CD4-positive, alpha-beta T cell (primary cell): ENCODE results near the gene ANKS1B. TPM values are rescaled to one million over a fixed set of nuclear protein-coding genes. Genes with fewer than 3 reads are reported as not detected.

ENCODE experiments used
- ATAC-seq: fragments of 200-7000 bp; cut with Tn5 transposase; one replicate; pipeline ENCODE4 v1.10.0; 2022; ENCODE audit warnings: mild to moderate bottlenecking; ENCODE audit not compliant: poor library complexity
- CTCF ChIA-PET: fragments of 350-600 bp; sonication (Branson Sonifier 250); formaldehyde crosslinking; loops from one replicate; lab custom pipeline; 2021; ENCODE audit warnings: antibody characterized with exemption, inconsistent platforms; lab: Charles Lee
- POLR2A ChIA-PET: fragments of 350-600 bp; sonication (Branson Sonifier 250); formaldehyde crosslinking; loops from one replicate; lab custom pipeline; 2021; ENCODE audit warnings: antibody characterized with exemption, inconsistent platforms; lab: Charles Lee
- DNase-seq, 14 experiments: peaks; one replicate each; pipeline ENCODE4 v3.0.0-alpha.2; 2013 to 2020; ENCODE audit warnings: mixed read lengths in 2 of 14
- H3K27ac ChIP-seq, 2 donors: one replicate each; pipeline versions ENCODE4 v1.5.1 to v1.7.0; 2013; ENCODE audit warnings: low read length in 2 of 2, low read depth in 1 of 2, mild to moderate bottlenecking in 1 of 2
- H3K27me3 ChIP-seq, 2 experiments: 1 replicate in 1 of 2; 2 replicates in 1 of 2; pipeline versions ENCODE4 v1.6.1 to v1.7.0; 2013; ENCODE audit warnings: low read length in 2 of 2, control low read depth in 1 of 2, mild to moderate bottlenecking in 1 of 2, moderate library complexity in 1 of 2; ENCODE audit not compliant: insufficient read depth in 2 of 2, control insufficient read depth in 1 of 2
- H3K36me3 ChIP-seq: one replicate; pipeline ENCODE4 v1.6.1; 2013; ENCODE audit warnings: low read length, control low read depth; ENCODE audit not compliant: insufficient read depth
- H3K4me1 ChIP-seq: one replicate; pipeline ENCODE4 v1.6.1; 2013; ENCODE audit warnings: low read length, control low read depth; ENCODE audit not compliant: insufficient read depth
- H3K4me3 ChIP-seq: one replicate; pipeline ENCODE4 v1.5.1; 2013; ENCODE audit warnings: mild to moderate bottlenecking, low read length, moderate library complexity
- H3K9me3 ChIP-seq, 2 experiments: 1 replicate in 1 of 2; 2 replicates in 1 of 2; pipeline versions ENCODE4 v1.6.1 to v1.7.0; 2013; ENCODE audit warnings: low read length in 2 of 2, mild to moderate bottlenecking in 2 of 2, control low read depth in 1 of 2, moderate library complexity in 1 of 2; ENCODE audit not compliant: control insufficient read depth in 1 of 2, insufficient read depth in 1 of 2
- H3K27ac Mint-ChIP-seq: one replicate; pipeline ENCODE4 v1.8.0; 2020; ENCODE audit warnings: mixed read lengths
- H3K27me3 Mint-ChIP-seq: one replicate; pipeline ENCODE4 v1.8.0; 2021; ENCODE audit warnings: mixed read lengths
- H3K36me3 Mint-ChIP-seq: one replicate; pipeline ENCODE4 v1.8.0; 2021; ENCODE audit warnings: low read depth, mixed read lengths
- H3K4me1 Mint-ChIP-seq: one replicate; pipeline ENCODE4 v1.8.0; 2021; ENCODE audit warnings: low read depth, mixed read lengths
- H3K4me3 Mint-ChIP-seq: one replicate; pipeline ENCODE4 v1.8.0; 2020; ENCODE audit warnings: mild to moderate bottlenecking, mixed read lengths
- H3K9me3 Mint-ChIP-seq: one replicate; pipeline ENCODE4 v1.8.0; 2020; ENCODE audit warnings: mixed read lengths
- intact Hi-C, 2 experiments: fragments of 100-400 bp; cut with DNase I in 1 of 2; cut with micrococcal nuclease in 1 of 2; formaldehyde crosslinking; loops; one replicate each; pipeline versions ENCODE4 v1.15.1 to v1.9.0; 2023 to 2025; cut with DNase I, micrococcal nuclease
- total RNA-seq, 174 experiments: library from RNA in 2 of 174; stranded (reverse) in 2 of 174; gene quantifications; one replicate each; pipeline ENCODE4 v1.2.3 and lab custom pipeline; 2021 to 2026
- TF ChIP-seq, protein P1 (sequence below): fragments of 200-600 bp; IDR thresholded peaks from one replicate; pipeline ENCODE4 v1.8.0; 2022; ENCODE audit warnings: antibody characterized with exemption, mild to moderate bottlenecking

ANKS1B gene
- total RNA-seq, 2 experiments from 2014 or later = 0.16 to 1.1 TPM

DNA sequence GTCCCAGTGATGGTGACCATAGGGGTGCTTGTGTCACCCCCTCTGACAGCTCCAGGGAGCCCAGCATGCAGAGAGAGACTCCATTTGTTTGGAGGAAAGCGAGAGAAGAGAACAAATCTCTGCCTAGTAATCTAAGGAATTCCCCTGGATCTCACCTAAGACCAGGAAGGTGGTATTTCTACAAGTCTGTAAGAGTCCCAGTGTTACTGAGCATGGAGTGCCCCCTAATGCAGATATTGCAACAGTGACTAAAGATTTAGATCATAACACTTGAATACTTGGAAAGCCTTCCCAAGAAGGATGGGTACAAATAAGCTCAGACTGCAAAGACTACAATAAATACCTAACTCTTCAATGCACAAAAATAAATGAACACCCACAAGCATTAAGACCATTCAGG lies 697.6 kb downstream of the ANKS1B start:
- ChIA-PET CTCF (no interaction called here), POLR2A (no interaction called here)
- ATAC-seq (no peak), DNase-seq (no peak)
- H3K27me3 ChIP-seq = no peaks in the 10 kb centered on the region
- Mint-ChIP-seq H3K9me3 (peaks cover 19% of the 10 kb centered on the region), H3K4me1 (no peaks in the 10 kb centered on the region), H3K27ac (no peak overlapping the region), H3K36me3 (no peaks in the 10 kb centered on the region), H3K27me3 (no peaks in the 10 kb centered on the region), H3K4me3 (no peak overlapping the region)
- H3K27ac ChIP-seq = no peak overlapping the region
- TF ChIP-seq, protein P1, sequence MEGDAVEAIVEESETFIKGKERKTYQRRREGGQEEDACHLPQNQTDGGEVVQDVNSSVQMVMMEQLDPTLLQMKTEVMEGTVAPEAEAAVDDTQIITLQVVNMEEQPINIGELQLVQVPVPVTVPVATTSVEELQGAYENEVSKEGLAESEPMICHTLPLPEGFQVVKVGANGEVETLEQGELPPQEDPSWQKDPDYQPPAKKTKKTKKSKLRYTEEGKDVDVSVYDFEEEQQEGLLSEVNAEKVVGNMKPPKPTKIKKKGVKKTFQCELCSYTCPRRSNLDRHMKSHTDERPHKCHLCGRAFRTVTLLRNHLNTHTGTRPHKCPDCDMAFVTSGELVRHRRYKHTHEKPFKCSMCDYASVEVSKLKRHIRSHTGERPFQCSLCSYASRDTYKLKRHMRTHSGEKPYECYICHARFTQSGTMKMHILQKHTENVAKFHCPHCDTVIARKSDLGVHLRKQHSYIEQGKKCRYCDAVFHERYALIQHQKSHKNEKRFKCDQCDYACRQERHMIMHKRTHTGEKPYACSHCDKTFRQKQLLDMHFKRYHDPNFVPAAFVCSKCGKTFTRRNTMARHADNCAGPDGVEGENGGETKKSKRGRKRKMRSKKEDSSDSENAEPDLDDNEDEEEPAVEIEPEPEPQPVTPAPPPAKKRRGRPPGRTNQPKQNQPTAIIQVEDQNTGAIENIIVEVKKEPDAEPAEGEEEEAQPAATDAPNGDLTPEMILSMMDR = no peak
- no peaks in the 10 kb centered on the region for H3K9me3 ChIP-seq
- no peak overlapping the region for H3K4me3 ChIP-seq
- H3K4me1 ChIP-seq = no peaks in the 10 kb centered on the region
- H3K36me3 ChIP-seq = no peaks in the 10 kb centered on the region
- intact Hi-C loops = no loop called here

DNA sequence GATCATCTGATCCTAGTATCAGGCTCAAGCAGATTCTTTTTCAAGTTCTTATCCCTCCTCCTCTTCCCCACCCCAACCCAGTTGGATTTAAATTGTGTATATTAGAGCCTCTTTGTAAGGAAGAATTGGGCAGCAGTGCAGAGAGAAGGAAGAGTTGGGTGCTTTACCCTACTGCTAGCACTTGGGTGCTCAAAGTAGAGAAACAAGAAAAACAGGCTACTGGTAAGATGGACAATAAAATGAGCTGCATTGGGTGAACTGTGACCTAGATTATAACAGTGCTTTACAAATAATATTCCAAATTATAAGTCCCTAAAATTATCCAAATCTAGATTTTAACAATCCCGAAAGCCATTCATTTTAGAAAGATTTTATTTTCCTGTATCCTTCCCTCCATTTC lies 700.6 kb downstream of the ANKS1B start:
- Mint-ChIP-seq H3K9me3 (peaks cover 6% of the 10 kb centered on the region), H3K27me3 (no peaks in the 10 kb centered on the region), H3K4me3 (no peak overlapping the region), H3K27ac (no peak overlapping the region), H3K36me3 (no peaks in the 10 kb centered on the region), H3K4me1 (no peaks in the 10 kb centered on the region)
- no peaks in the 10 kb centered on the region for H3K36me3 ChIP-seq
- intact Hi-C loops = no loop called here
- DNase-seq (no peak), ATAC-seq (no peak)
- TF ChIP-seq, protein P1 = no peak
- no peak overlapping the region for H3K4me3 ChIP-seq
- ChIA-PET POLR2A (no interaction called here), CTCF (no interaction called here)
- H3K27ac ChIP-seq = no peak overlapping the region
- H3K27me3 ChIP-seq = no peaks in the 10 kb centered on the region
- no peaks in the 10 kb centered on the region for H3K4me1 ChIP-seq
- no peaks in the 10 kb centered on the region for H3K9me3 ChIP-seq

DNA sequence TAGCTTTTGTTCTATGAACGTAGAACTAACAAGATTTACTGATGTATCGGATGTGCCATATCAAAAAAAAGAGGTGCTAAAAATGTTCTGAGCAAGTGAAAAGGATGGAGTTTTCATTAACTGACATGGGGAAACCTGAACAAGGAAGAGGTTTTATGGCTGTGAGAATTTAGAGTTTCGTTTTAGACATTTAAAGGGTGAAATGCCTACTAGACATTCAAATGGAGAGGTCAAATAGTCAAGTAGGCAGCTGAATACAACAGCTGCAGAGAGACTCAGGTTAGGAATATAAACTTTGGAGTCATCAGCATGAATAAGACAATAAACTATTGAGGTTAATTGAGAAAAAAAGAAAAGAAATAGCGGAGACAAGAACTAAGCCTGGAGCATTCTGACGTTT lies 702.1 kb downstream of the ANKS1B start:
- H3K9me3 Mint-ChIP-seq = peaks cover 3% of the 10 kb centered on the region
- H3K4me3 Mint-ChIP-seq = no peak overlapping the region
- Histone ChIP-seq H3K9me3 (no peaks in the 10 kb centered on the region), H3K36me3 (no peaks in the 10 kb centered on the region), H3K4me1 (no peaks in the 10 kb centered on the region), H3K4me3 (no peak overlapping the region), H3K27me3 (no peaks in the 10 kb centered on the region), H3K27ac (no peak overlapping the region)
- no peaks in the 10 kb centered on the region for H3K27me3 Mint-ChIP-seq
- no peak for DNase-seq
- no peak for ATAC-seq
- intact Hi-C loops = no loop called here
- no peak overlapping the region for H3K27ac Mint-ChIP-seq
- H3K36me3 Mint-ChIP-seq = no peaks in the 10 kb centered on the region
- H3K4me1 Mint-ChIP-seq = no peaks in the 10 kb centered on the region
- TF ChIP-seq, protein P1 = no peak
- CTCF ChIA-PET = no interaction called here
- POLR2A ChIA-PET = no interaction called here
